Renal pelvis (tissue), 3 donors: ENCODE data around the gene EVC2. TPM values are rescaled to one million over a fixed set of nuclear protein-coding genes. Genes with fewer than 3 reads are reported as not detected.

Experiments used
- polyA plus RNA-seq, 3 donors: library from polyadenylated mRNA; unstranded; fragments of 120-200 nt; gene quantifications; one replicate each; pipeline ENCODE4 v1.2.1, GENCODE V29; 2013; ENCODE audit not compliant: insufficient read length in 3 of 3

EVC2 gene
- polyA plus RNA-seq, 3 donors: 8.8 to 10.0 (median 9.4) TPM

Other genes starting within 250 kb of the EVC2 start
- 10 to 100 TPM; 36.2 to 61.0 (median 56.3) TPM for gene EVC, start 2.6 kb upstream of the EVC2 start, polyA plus RNA-seq
- gene CRMP1, start 184.5 kb upstream of the EVC2 start, polyA plus RNA-seq: 10 to 100 TPM; 49.1 to 66.6 (median 62.6) TPM